HG03565 (cell line): ENCODE results near the gene MAN1A2.

Source experiments
- ATAC-seq: cut with Tn5 transposase; IDR thresholded peaks from one replicate; pipeline ENCODE4 v1.9.1; 2021; ENCODE audit warnings: mild to moderate bottlenecking, moderate library complexity; ENCODE audit not compliant: unreplicated experiment

Gene MAN1A2

GRCh38 chr1:117573386-117574023 is 206.3 kb downstream of the MAN1A2 start:
- no peak for ATAC-seq

- ATAC-seq, result no peak
Observed at GRCh38 chr1:117574161-117574835, 207.0 kb downstream of the MAN1A2 start.

GRCh38 chr1:117575586-117576225 is 208.5 kb downstream of the MAN1A2 start:
- no peak for ATAC-seq

GRCh38 chr1:117576236-117576635 is 209.0 kb downstream of the MAN1A2 start:
- no peak for ATAC-seq

GRCh38 chr1:117577191-117577885 is 210.1 kb downstream of the MAN1A2 start:
- ATAC-seq, result no peak

DNA sequence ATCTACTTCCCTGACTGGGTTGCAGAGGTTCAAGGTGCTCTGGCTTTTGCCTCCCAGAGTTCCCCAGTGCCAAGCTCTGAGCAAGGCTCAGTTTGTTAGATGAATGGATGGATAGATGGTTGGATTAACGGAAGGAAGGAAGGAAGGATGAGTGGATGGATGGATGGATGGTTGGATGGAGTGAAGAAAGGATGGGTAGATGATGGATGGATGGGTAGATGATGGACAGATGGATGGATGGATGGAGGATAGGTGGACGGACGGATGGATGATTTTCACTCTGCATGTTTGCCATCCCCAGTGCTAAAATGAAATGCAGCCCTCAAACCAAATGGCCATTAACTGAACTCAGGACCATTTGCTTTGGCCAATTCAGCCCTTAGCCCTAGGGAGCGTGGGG is 211.2 kb downstream of the MAN1A2 start:
- no peak for ATAC-seq
